Gastrocnemius medialis (tissue), 4 donors: ENCODE results near the gene DZIP1L. TPM values are rescaled to one million over a fixed set of nuclear protein-coding genes. Genes with fewer than 3 reads are reported as not detected.
"Not testable (repeated sequence)": the region's sequence is repeated elsewhere in the genome, so short reads cannot be mapped to it uniquely, and the experiment has no call there.

Experiments used
- ATAC-seq, 2 donors: fragments of 150-250 bp; one replicate each; pipeline ENCODE4 v1.9.1; 2016
- DNase-seq, 2 donors: peaks; one replicate each; pipeline ENCODE4 v3.0.0-alpha.2; 2019
- H3K27ac ChIP-seq, 4 donors: fragments of 200-600 bp; sonication (generic); 1 replicate in 1 of 4; 2 replicates in 3 of 4; pipeline ENCODE4 v1.5.1; 2016 to 2018; ENCODE audit warnings: mild to moderate bottlenecking in 2 of 4, moderate library complexity in 1 of 4
- H3K27me3 ChIP-seq, 3 donors: fragments of 200-600 bp; sonication (generic) in 2 of 3; 1 replicate in 1 of 3; 2 replicates in 2 of 3; pipeline versions ENCODE4 v1.5.1 to v1.6.0; 2016 to 2019; ENCODE audit warnings: mild to moderate bottlenecking in 1 of 3, moderate library complexity in 1 of 3
- H3K36me3 ChIP-seq, 2 donors: fragments of 200-600 bp; sonication (generic) in 1 of 2; one replicate each; pipeline ENCODE4 v1.5.1; 2017 to 2018
- H3K4me1 ChIP-seq, 2 donors: fragments of 200-600 bp; sonication (generic) in 1 of 2; one replicate each; pipeline ENCODE4 v1.5.1; 2016 to 2017; ENCODE audit warnings: mild to moderate bottlenecking in 2 of 2
- H3K4me3 ChIP-seq, 4 donors: fragments of 200-600 bp; sonication (generic) in 3 of 4; 1 replicate in 1 of 4; 2 replicates in 3 of 4; pipeline ENCODE4 v1.5.1; 2016 to 2019; ENCODE audit warnings: mild to moderate bottlenecking in 2 of 4
- H3K9me3 ChIP-seq, 3 donors: fragments of 200-600 bp; sonication (generic) in 2 of 3; 1 replicate in 1 of 3; 2 replicates in 2 of 3; pipeline ENCODE4 v1.5.1; 2016 to 2019
- CTCF ChIP-seq, 5 experiments: fragments of 450-650 bp in 3 of 5; fragments of 200-600 bp in 2 of 5; sonication (generic) in 2 of 5; IDR thresholded peaks in 4 of 5; conservative IDR thresholded peaks in 1 of 5; 1 replicate in 4 of 5; 2 replicates in 1 of 5; pipeline ENCODE4 v1.5.1; 2016 to 2019; ENCODE audit warnings: antibody characterized with exemption in 5 of 5, mild to moderate bottlenecking in 3 of 5, moderate library complexity in 3 of 5
- POLR2A ChIP-seq, 2 donors: fragments of 450-650 bp; IDR thresholded peaks; one replicate each; pipeline ENCODE4 v1.6.1; 2017; ENCODE audit warnings: antibody characterized with exemption in 2 of 2, mild to moderate bottlenecking in 2 of 2, moderate library complexity in 2 of 2
- in situ Hi-C, 4 donors: fragments of 200-750 bp; cut with MboI; loops; one replicate each; pipeline versions ENCODE4 v1.15.0 to v1.8.0; 2017; ENCODE audit warnings: low sequenced_read_pairs in 4 of 4
- intact Hi-C: fragments of 100-400 bp; cut with DNase I; formaldehyde crosslinking; loops from one replicate; pipeline ENCODE4 v1.15.1; 2023; ENCODE audit warnings: low total_unique reads
- total RNA-seq, 4 donors: library from RNA; depleted of rRNA; stranded (reverse); fragments of >200 nt; gene quantifications; one replicate each; pipeline versions ENCODE4 v1.1.0 to v1.2.3, GENCODE V29; 2016

The DZIP1L gene
- total RNA-seq, 4 donors from 2014 or later = 1.1 to 3.3 (median 1.5) TPM

GRCh38 chr3:138093721-138094120 is 21.7 kb downstream of the DZIP1L start:
- Histone ChIP-seq H3K4me3 (no peak overlapping the region), H3K27ac (no peak overlapping the region), H3K27me3 (no peaks in the 10 kb centered on the region), H3K9me3 (no peaks in the 10 kb centered on the region), H3K36me3 (no peaks in the 10 kb centered on the region), H3K4me1 (no peaks in the 10 kb centered on the region)
- no peak for ATAC-seq
- DNase-seq = no peak
- intact Hi-C loops = no loop called here
- in situ Hi-C loops = no loop called here
- TF ChIP-seq CTCF (IDR thresholded peaks at IDR 0.05 in 4 of 5, conservative IDR thresholded peaks at IDR 0.05 in 1 of 5) (no peak), POLR2A (IDR thresholded peaks at IDR 0.05) (no peak)

GRCh38 chr3:138092023-138092422 is 23.4 kb downstream of the DZIP1L start:
- H3K36me3 ChIP-seq = no peaks in the 10 kb centered on the region
- H3K27ac ChIP-seq = no peak overlapping the region
- ATAC-seq (no peak), DNase-seq (no peak)
- no peak overlapping the region for H3K4me3 ChIP-seq
- H3K4me1 ChIP-seq = no peaks in the 10 kb centered on the region
- no peaks in the 10 kb centered on the region for H3K27me3 ChIP-seq
- intact Hi-C loops = no loop called here
- no peak for TF ChIP-seq POLR2A (IDR thresholded peaks at IDR 0.05)
- in situ Hi-C loops = no loop called here
- no peaks in the 10 kb centered on the region for H3K9me3 ChIP-seq

GRCh38 chr3:138089091-138089490 is 26.3 kb downstream of the DZIP1L start:
- in situ Hi-C loops (no loop called here), intact Hi-C loops (no loop called here)
- no peaks in the 10 kb centered on the region for H3K4me1 ChIP-seq
- no peaks in the 10 kb centered on the region for H3K27me3 ChIP-seq
- no peak for DNase-seq
- ATAC-seq = no peak
- no peak overlapping the region for H3K4me3 ChIP-seq
- H3K27ac ChIP-seq = no peak overlapping the region
- peaks cover 0 to 16% of the 10 kb centered on the region in 2 donors for H3K36me3 ChIP-seq
- H3K9me3 ChIP-seq = no peaks in the 10 kb centered on the region
- TF ChIP-seq POLR2A (IDR thresholded peaks at IDR 0.05) (no peak), CTCF (IDR thresholded peaks at IDR 0.05 in 4 of 5, conservative IDR thresholded peaks at IDR 0.05 in 1 of 5) (no peak)

GRCh38 chr3:138085745-138086144 is 29.7 kb downstream of the DZIP1L start:
- H3K27ac ChIP-seq, DNase-seq, intact Hi-C loops, H3K4me3 ChIP-seq, ATAC-seq, H3K27me3 ChIP-seq, H3K9me3 ChIP-seq, in situ Hi-C loops, H3K4me1 ChIP-seq: not testable (repeated sequence)
- peaks cover 0 to 20% of the 10 kb centered on the region in 2 donors for H3K36me3 ChIP-seq

GRCh38 chr3:138084196-138084595 is 31.2 kb downstream of the DZIP1L start:
- in situ Hi-C loops = no loop called here
- Histone ChIP-seq H3K27me3 (no peaks in the 10 kb centered on the region), H3K27ac (no peak overlapping the region), H3K4me3 (no peak overlapping the region), H3K9me3 (no peaks in the 10 kb centered on the region), H3K36me3 (peaks cover 0 to 20% of the 10 kb centered on the region in 2 donors), H3K4me1 (no peaks in the 10 kb centered on the region)
- no peak for DNase-seq
- intact Hi-C loops = no loop called here
- ATAC-seq = no peak
- TF ChIP-seq POLR2A (IDR thresholded peaks at IDR 0.05) = no peak
- TF ChIP-seq CTCF (IDR thresholded peaks at IDR 0.05 in 4 of 5, conservative IDR thresholded peaks at IDR 0.05 in 1 of 5) = no peak

GRCh38 chr3:138082992-138083386 is 32.4 kb downstream of the DZIP1L start:
- no peak for TF ChIP-seq POLR2A (IDR thresholded peaks at IDR 0.05)
- no peak for TF ChIP-seq CTCF (IDR thresholded peaks at IDR 0.05 in 4 of 5, conservative IDR thresholded peaks at IDR 0.05 in 1 of 5)
- Histone ChIP-seq H3K4me3 (no peak overlapping the region), H3K4me1 (no peaks in the 10 kb centered on the region), H3K27ac (no peak overlapping the region), H3K9me3 (no peaks in the 10 kb centered on the region), H3K36me3 (peaks cover 0 to 20% of the 10 kb centered on the region in 2 donors), H3K27me3 (no peaks in the 10 kb centered on the region)
- DNase-seq = no peak
- intact Hi-C loops (no loop called here), in situ Hi-C loops (no loop called here)
- no peak for ATAC-seq
